Left cardiac atrium (tissue), 4 donors: ENCODE data around the gene OPALIN. TPM values are rescaled to one million over a fixed set of nuclear protein-coding genes. Genes with fewer than 3 reads are reported as not detected.

Experiments
- ATAC-seq, 2 donors: fragments of 200-7000 bp; cut with Tn5 transposase; one replicate each; pipeline ENCODE4 v1.9.1; 2020; ENCODE audit warnings: mild to moderate bottlenecking in 2 of 2, moderate library complexity in 2 of 2
- DNase-seq: peaks from one replicate; pipeline ENCODE4 v3.0.0-alpha.2; 2020
- intact Hi-C, 2 donors: fragments of 100-400 bp; cut with DNase I; formaldehyde crosslinking; loops; one replicate each; pipeline versions ENCODE4 v1.14.1 to v1.15.1; 2022 to 2023
- long read RNA-seq: library from polyadenylated mRNA; unstranded; transcript quantifications from one replicate; pipeline ENCODE4 v2.0.0, GENCODE V29; 2021
- total RNA-seq, 2 donors: library from RNA; stranded (reverse); fragmentation: NEBNext Ultra II Directional; extraction: Animal tissue kit (Norgen Biotek cat#: 25700); gene quantifications; one replicate each; pipeline ENCODE4 v1.2.1, GENCODE V29; 2021
- donor health status: DM: no; HTN: yes; CAD: no.
- donor health status: DM: no; HTN: yes; CAD: no; lungs with severe emphysema.
- donor health status: DM: yes; HTN: yes; CAD: no.
- donor health status: Dilated cardiomyopathy.

Gene OPALIN
- total RNA-seq: not detected
- long read RNA-seq: 0 reads

GRCh38 chr10:96358851-96359540, at the start of gene OPALIN:
OPALIN (minus strand) TSS chr10:96359002; CDS start chr10:96358896, 106 bp downstream.
- ATAC-seq: no peak
- DNase-seq: no peak
- intact Hi-C loops: no loop called here

DNA sequence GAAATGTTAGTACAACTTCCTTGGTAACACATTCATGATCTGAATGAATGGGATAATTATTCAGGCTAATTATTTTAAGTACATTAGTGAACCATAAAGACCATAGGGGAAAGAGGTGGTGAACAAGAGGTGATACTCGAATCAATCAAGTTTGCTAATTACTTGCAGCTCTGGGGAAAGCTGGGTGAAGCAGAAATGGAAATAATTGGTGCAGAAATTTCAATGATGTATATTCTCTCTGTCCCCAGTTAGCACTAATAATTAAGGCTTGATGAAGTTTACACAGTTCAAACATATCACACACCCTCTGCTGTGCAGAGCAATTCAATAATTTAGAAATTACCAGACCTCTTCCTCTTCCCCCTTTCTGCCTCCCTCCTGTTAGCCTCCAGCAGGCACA, 49.4 kb upstream of the OPALIN start:
- intact Hi-C loops: no loop called here
- ATAC-seq (no peak), DNase-seq (no peak)

- DNase-seq (no peak), ATAC-seq (no peak)
- intact Hi-C loops: no loop called here
Observed at GRCh38 chr10:96407560-96408069, 48.8 kb upstream of the OPALIN start.

GRCh38 chr10:96406091-96406490, 47.3 kb upstream of the OPALIN start:
- no peak for ATAC-seq
- DNase-seq: no peak
- intact Hi-C loops: no loop called here

DNA sequence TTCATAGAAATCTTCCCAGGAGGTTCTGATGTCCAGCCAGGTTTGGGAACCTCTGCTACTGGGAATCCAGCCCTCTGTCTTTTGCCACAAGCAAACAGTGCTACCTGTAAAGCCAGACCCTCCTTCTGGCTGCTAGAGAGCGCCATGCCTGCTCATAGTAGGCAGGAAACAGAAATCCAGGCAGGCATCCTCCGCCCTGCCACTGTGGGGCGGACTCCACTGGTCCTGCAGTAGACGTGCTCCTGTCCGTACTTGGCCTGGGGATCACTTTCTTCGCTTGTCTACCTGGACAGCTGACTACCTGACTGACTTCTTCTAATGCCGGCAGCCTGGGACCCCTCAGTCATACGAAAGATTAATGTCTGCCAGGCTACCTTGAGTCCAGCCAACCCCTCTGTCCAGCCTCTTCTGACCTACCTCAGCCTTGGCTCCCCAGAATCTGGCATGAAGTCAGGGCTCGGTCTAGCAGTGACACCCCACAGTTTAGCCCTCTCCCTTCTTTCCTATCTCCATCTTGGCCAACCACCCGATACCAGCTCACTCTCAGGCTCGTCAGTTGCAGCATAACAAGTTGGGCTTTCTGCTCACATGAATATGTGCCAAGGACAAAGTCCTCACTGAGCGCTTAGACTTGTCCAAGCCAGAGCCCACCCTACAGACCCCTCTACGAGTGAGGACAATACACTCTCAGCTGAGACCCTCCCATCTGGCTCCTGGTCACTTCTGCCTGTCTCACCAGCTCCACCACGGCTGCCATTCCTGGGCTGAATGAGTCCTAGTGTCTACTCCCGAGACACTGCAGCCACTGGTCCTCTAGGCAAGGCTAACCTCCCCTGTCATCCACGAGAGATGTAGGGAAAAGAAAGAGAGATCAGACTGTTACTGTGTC, 43.9 kb upstream of the OPALIN start:
- intact Hi-C loops: loop anchor here in 1 of 2 donors (5.0 kb wide), 1 partner anchor 1295 kb away; no protein-coding TSS in a partner anchor
- DNase-seq (no peak), ATAC-seq (no peak)

DNA sequence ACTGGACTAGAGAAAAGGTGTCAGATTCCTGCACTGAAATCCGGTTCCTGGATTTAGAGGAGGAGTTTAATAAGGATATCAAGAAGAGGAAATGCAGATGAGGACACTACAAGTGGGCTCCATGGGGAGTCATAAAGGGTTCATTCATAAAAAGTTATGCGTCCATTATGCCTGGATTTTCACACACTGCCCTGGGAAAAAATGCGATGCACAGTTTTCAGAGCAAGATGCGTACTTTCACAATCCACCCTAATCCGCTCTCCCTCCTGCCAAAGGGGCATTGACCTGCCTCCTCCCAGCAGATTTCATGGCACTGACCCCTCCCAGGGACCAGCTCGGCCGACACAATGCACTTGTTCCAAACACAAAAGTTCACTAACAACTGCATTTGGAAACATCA, 42.2 kb upstream of the OPALIN start:
- intact Hi-C loops: loop anchor here in 1 of 2 donors (5.0 kb wide), 1 partner anchor 1296 kb away; no protein-coding TSS in a partner anchor
- no peak for ATAC-seq
- DNase-seq: no peak

DNA sequence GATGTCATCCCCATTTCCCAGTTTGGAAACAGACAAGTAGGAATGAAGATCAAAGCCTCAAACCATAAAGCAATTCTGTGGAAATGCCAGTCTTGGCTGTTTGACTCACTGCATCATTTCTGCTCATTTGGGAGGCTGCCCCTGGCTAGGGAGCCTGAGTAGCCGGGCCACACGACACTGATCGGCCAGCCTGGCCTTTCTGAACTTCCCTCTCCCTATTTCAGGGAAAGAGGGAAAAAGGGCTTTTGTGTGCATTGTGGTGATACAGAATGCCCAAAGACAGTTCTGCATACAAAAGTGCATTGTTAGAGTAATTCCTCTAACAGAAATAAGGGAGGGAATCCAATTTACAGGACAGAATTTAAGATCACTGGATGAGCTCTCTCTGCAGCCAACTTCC, 41.7 kb upstream of the OPALIN start:
- DNase-seq (no peak), ATAC-seq (no peak)
- intact Hi-C loops: loop anchor here in 1 of 2 donors (5.0 kb wide), 1 partner anchor 1297 kb away; no protein-coding TSS in a partner anchor

GRCh38 chr10:96397902-96398301, 39.1 kb upstream of the OPALIN start:
- intact Hi-C loops: loop anchor here (2.0 to 10.0 kb wide), 4 partner anchors 114 to 627 kb away; partner anchors contain the start of gene TLL2 (in 2 of the 2)

DNA sequence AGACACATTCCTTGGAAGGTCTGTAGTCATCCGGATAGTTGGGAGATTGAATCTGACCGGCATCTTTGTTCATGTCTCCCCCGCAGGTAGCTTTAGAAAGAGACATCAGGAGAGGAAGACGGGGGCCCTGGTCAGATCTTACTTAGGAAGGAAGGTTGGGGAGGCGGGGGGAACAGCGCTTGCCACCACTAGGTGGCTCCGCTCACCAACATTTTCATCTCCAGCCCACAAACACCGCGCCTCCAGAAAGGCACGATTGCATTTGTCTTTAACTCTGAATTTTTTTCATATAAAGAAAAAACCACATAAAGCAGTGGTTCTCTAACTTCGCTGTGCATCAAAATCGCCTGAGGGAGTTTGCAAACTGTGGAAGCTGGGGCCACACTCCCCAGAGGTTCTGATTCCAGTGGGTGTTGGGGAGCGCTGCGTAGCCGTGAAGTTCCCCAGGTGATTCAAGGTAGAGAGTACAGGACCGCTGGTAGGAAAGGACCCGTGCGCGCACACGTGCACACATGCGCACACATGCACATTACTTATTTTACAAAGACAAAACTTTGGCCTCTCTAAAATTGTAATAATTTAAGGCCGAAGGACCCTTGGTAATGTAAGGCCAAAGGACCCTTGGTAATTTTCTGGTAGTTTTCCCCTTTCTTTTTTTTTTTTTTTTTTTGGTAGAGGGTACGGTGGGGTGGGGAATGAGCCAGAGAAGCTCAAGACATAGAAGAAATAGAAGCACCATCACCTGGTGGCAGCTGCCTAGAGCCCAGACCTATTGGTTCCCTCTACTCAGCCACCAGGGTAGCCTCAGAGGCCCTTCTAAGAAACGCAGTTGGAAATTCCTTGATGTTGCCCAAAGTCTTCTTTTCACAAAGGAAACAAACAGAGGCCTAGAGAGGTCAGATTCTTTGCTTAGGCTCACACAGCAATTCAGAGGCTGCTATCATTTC, 37.4 kb upstream of the OPALIN start:
- DNase-seq: peak; percentile 76
- intact Hi-C loops: loop anchor here (2.0 to 10.0 kb wide), 4 partner anchors 116 to 629 kb away; partner anchors contain the start of gene TLL2 (in 2 of the 2)
- ATAC-seq: peak; percentile 68 to 75

More at GRCh38 chr10:96397902-96398301, 39.1 kb upstream of the OPALIN start:
- DNase-seq (no peak), ATAC-seq (peak; percentile 73 to 87)

DNA sequence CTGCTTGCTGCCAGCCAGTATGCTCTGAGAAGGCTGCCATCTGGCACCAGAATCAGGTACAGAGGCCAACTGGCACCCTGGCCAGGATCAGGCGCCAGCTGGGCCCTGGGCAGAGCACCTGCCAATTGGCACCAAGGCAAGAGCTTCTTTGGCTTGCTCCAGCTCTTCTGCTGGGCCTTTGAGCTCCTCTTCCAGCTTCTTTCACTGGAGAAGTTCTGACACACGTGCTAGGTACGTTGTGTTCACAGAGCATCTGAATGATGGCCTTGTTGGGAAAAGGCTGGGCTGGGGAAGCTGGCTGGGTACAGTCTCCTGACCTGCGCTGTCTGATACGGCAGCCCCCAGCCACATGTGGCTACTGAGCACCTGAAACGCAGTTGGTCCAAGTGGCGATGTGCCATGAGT, 31.7 kb upstream of the OPALIN start:
- ATAC-seq: peak; percentile 94 to 97
- intact Hi-C loops: loop anchor here in 1 of 2 donors (10.0 kb wide), 2 partner anchors 354 to 634 kb away; no protein-coding TSS in a partner anchor
- peak; percentile 66 for DNase-seq

DNA sequence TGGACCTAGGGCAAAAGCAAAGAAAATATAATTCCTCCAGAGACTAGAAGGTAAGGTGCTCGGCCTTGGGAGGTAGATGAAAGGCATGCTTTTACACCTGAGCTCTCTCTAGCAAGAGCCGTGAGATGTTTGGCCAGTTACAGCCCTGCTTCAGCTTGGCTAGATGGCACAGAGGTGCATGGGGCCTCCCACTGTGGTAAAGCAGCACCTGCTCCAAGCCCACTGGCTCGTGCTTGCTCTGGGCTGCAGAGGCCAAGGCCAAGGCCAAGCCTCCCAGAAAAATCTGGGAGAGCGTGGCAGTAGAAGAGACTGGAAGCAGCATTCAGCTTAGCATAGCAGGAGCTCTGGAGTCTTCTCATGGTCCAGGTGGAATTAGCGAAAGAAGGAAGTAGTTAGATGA, 31.0 kb upstream of the OPALIN start:
- peak in 1 of 2 donors; percentile 4 for ATAC-seq
- intact Hi-C loops: loop anchor here in 1 of 2 donors (10.0 kb wide), 2 partner anchors 355 to 635 kb away; no protein-coding TSS in a partner anchor
- no peak for DNase-seq

DNA sequence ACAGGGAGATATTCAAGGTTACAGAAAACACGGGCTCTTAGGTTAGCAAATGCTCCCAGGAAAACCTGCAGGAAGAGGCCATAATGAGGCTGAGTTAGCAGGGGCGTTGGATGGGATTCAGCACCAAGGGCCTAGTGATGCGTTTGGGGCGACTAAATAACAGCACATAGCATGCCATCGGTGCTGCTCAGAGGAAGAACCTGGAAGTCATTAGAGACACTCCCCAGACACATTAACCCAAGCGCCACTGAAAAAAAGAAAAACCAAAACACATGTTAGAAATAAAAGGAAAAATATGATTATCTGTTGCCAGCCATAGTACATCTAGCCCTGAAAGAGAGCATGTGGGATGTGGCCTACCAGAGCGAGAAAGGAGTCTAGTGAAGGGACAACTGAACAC, 28.8 kb upstream of the OPALIN start:
- no peak for DNase-seq
- ATAC-seq: no peak
- intact Hi-C loops: no loop called here

DNA sequence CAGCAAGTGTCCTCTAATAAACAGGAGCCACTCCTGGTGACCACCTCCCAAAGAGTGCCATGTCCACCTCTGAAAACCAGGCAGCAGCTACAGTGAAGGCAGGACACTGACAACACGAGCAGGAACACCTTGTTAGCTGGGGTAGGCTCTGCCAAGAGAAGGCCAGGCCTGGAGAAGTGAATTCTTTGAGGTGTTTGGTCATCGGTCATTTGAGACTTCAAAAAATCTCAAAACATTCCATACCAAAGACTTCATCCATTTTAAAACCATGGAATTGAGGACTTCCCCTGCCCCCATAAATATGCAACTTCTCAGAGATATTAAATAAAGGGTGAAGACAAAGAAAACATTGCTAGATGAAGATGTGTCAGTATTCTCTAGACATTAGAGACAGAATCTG, 28.4 kb upstream of the OPALIN start:
- DNase-seq (no peak), ATAC-seq (no peak)
- intact Hi-C loops: no loop called here

DNA sequence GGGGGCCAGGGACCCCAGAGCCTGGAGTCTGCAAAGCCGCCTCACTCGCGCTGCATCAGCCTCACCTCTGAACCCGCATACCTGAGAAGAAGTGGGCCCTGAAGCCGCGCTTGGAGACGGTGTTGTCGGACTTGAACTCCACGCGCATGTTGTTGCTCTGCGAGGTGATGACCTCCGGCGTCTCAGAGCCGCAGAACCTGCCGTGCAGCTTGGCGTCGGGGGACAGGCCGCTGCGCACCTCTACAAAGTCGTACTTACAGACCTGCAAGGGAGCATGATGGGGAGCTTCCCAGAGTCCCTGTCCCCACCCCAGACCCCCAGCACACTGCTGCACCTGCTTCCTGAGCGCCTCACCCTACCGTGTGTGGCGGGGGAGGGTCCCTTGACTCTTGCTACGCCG, 25.7 kb upstream of the OPALIN start:
- intact Hi-C loops: no loop called here
- DNase-seq (no peak), ATAC-seq (no peak)

GRCh38 chr10:96380821-96381220, 22.0 kb upstream of the OPALIN start:
- peak in 1 of 2 donors; percentile 56 for ATAC-seq
- DNase-seq: no peak
- intact Hi-C loops: no loop called here

- DNase-seq (no peak), ATAC-seq (no peak)
- intact Hi-C loops: no loop called here
Observed at GRCh38 chr10:96379758-96380157, 21.0 kb upstream of the OPALIN start.

DNA sequence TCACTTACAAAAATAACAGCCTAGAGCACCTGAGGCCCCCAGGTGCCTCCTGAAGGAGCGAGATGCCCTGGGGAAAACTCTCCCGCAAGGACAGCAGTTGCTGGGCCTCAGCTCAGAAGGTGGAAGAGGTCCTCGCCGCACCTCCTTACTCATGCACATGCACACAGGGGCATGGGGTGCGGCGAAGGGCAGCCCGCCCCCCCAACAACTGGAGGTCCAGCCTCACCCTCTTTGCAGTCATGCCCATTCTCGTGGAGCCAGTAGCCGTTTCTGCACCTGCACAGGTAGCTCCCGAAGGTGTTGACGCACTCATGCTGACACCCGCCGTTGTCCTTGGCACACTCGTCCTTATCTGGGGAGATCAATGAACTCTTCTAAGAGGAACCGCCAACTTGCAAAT, 19.9 kb upstream of the OPALIN start:
- intact Hi-C loops: no loop called here
- no peak for DNase-seq
- ATAC-seq: no peak

DNA sequence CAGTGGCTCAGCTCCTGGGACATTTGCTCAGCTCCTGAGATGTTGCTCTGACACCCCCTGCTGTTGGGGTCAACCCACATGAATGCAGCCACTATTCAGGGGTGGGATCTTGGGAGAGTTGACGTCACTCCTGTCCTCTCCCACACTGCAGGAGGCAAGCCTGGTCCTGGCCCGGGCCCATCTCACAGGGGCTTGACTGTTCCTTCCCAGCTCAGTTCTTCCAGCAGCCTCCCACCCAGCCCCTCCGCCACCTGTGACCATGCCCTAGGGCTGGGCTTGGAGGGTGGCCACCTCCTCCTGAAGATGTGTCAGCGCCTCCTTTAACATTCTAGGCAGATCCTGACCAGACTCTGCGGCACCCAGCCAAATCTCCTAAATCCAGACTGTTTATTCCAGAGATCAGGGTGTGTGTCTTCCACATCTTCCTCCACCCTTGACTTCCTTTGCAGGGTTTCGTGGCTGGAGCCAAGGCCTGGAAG, 19.1 kb upstream of the OPALIN start:
- ATAC-seq (peak in 1 of 2 donors; percentile 33), DNase-seq (peak; percentile 64)
- intact Hi-C loops: no loop called here
